Calu3 (cell line): ENCODE measurements around the gene SERTM2. TPM values are rescaled to one million over a fixed set of nuclear protein-coding genes. Genes with fewer than 3 reads are reported as not detected.

Experiments
- Bru-seq: library from RNA; stranded (reverse); fragments of 400-500 nt; gene quantifications from one replicate; lab custom pipeline; 2021; lab: Mats Ljungman, UMichigan
- BruChase-seq, 2 experiments: library from RNA; stranded (reverse); fragments of 400-500 nt; gene quantifications; one replicate each; lab custom pipeline; 2021; lab: Mats Ljungman, UMichigan
- BruUV-seq: library from RNA; stranded (reverse); fragments of 400-500 nt; replicated peaks from 2 replicates; lab custom pipeline; 2021; lab: Mats Ljungman, UMichigan
- CTCF ChIA-PET: fragments of 300-600 bp; sonication (Branson Sonifier 250); formaldehyde crosslinking; loops from one replicate; lab custom pipeline; 2022; ENCODE audit warnings: antibody characterized with exemption; lab: Charles Lee
- DNase-seq: peaks from one replicate; pipeline ENCODE4 v3.0.0; 2022
- H3K27ac Mint-ChIP-seq: one replicate; pipeline ENCODE4 v1.8.0; 2022; ENCODE audit warnings: mixed read lengths; ENCODE audit not compliant: unreplicated experiment
- H3K27me3 Mint-ChIP-seq: one replicate; pipeline ENCODE4 v1.8.0; 2022; ENCODE audit warnings: mixed read lengths; ENCODE audit not compliant: unreplicated experiment
- H3K36me3 Mint-ChIP-seq: one replicate; pipeline ENCODE4 v1.8.0; 2022; ENCODE audit warnings: mild to moderate bottlenecking, moderate library complexity, mixed read lengths; ENCODE audit not compliant: insufficient read depth, unreplicated experiment
- H3K4me1 Mint-ChIP-seq: one replicate; pipeline ENCODE4 v1.8.0; 2022; ENCODE audit warnings: mild to moderate bottlenecking, low read depth, mixed read lengths; ENCODE audit not compliant: unreplicated experiment
- H3K4me3 Mint-ChIP-seq: one replicate; pipeline ENCODE4 v1.8.0; 2022; ENCODE audit warnings: mild to moderate bottlenecking, low read depth, moderate library complexity, mixed read lengths; ENCODE audit not compliant: unreplicated experiment
- H3K9me3 Mint-ChIP-seq: one replicate; pipeline ENCODE4 v1.8.0; 2022; ENCODE audit warnings: low read depth, mixed read lengths; ENCODE audit not compliant: unreplicated experiment
- CTCF ChIP-seq: fragments of 200-600 bp; IDR thresholded peaks from one replicate; pipeline ENCODE4 v1.8.0; 2022; ENCODE audit warnings: antibody characterized with exemption; ENCODE audit not compliant: unreplicated experiment
- intact Hi-C: fragments of 100-400 bp; cut with micrococcal nuclease; formaldehyde crosslinking; loops from one replicate; pipeline ENCODE4 v1.10.0; 2022; ENCODE audit not compliant: unreplicated experiment
- long read RNA-seq: library from polyadenylated mRNA; stranded (forward); transcript quantifications from one replicate; pipeline ENCODE4 v2.0.0, GENCODE V29; 2022
- total RNA-seq: library from RNA; stranded (reverse); gene quantifications from 2 replicates; pipeline ENCODE4 v1.2.3, GENCODE V29; 2022

Gene SERTM2
- not detected in 2 replicates for total RNA-seq
- not detected for Bru-seq, nascent RNA
- BruChase-seq, experiment 1, labeled RNA remaining after a 6-hour chase: not detected
- not detected for BruChase-seq, experiment 2, labeled RNA remaining after a 2-hour chase
- long read RNA-seq: 0 reads

- H3K36me3 Mint-ChIP-seq: no peaks in the 10 kb centered on the region
- no peaks in the 10 kb centered on the region for H3K27me3 Mint-ChIP-seq
- DNase-seq: no peak
- intact Hi-C loops: no loop called here
- no TSS peak for BruUV-seq
- H3K27ac Mint-ChIP-seq: no peak within 1 kb of the TSS
- TF ChIP-seq CTCF: no peak
- no peaks in the 10 kb centered on the region for H3K9me3 Mint-ChIP-seq
- no peaks in the 10 kb centered on the region for H3K4me1 Mint-ChIP-seq
- no peak within 1 kb of the TSS for H3K4me3 Mint-ChIP-seq
- CTCF ChIA-PET: no interaction called here
Measured at GRCh38 chrX:111511477-111511876, at the start of gene SERTM2. Gene SERTM2, plus strand, starts transcription at chrX:111511645. Its CDS starts 7,213 bp downstream, at chrX:111518858.

- no peaks in the 10 kb centered on the region for H3K36me3 Mint-ChIP-seq
- no peak for DNase-seq
- intact Hi-C loops: no loop called here
- no TSS peak for BruUV-seq
- no peak overlapping the region for H3K27ac Mint-ChIP-seq
- H3K4me1 Mint-ChIP-seq: no peaks in the 10 kb centered on the region
- H3K4me3 Mint-ChIP-seq: no peak overlapping the region
- CTCF ChIA-PET: no interaction called here
- H3K9me3 Mint-ChIP-seq: peaks cover 5% of the 10 kb centered on the region
- H3K27me3 Mint-ChIP-seq: no peaks in the 10 kb centered on the region
- TF ChIP-seq CTCF: no peak
Measured at GRCh38 chrX:111465669-111466068, 45.8 kb upstream of the SERTM2 start.

GRCh38 chrX:111467896-111468295 lies 43.5 kb upstream of the SERTM2 start:
- Mint-ChIP-seq H3K9me3 (peaks cover 10% of the 10 kb centered on the region), H3K36me3 (no peaks in the 10 kb centered on the region), H3K27ac (no peak overlapping the region), H3K4me1 (no peaks in the 10 kb centered on the region), H3K27me3 (no peaks in the 10 kb centered on the region), H3K4me3 (no peak overlapping the region)
- intact Hi-C loops: no loop called here
- CTCF ChIA-PET: no interaction called here
- no TSS peak for BruUV-seq
- no peak for DNase-seq
- TF ChIP-seq CTCF: no peak

GRCh38 chrX:111470681-111471403 lies 40.6 kb upstream of the SERTM2 start:
- Mint-ChIP-seq H3K4me1 (no peaks in the 10 kb centered on the region), H3K27ac (no peak overlapping the region), H3K36me3 (no peaks in the 10 kb centered on the region), H3K27me3 (no peaks in the 10 kb centered on the region), H3K9me3 (peaks cover 15% of the 10 kb centered on the region), H3K4me3 (no peak overlapping the region)
- intact Hi-C loops: no loop called here
- no peak for TF ChIP-seq CTCF
- no peak for DNase-seq
- no TSS peak for BruUV-seq
- CTCF ChIA-PET: no interaction called here
